ENCODE results near the gene TSR3. TPM values are rescaled to one million over a fixed set of nuclear protein-coding genes. Genes with fewer than 3 reads are reported as not detected.

TSR3 gene
- total and polyA plus RNA-seq, 4 donors: 32.1 to 88.0 (median 52.9) TPM

DNA sequence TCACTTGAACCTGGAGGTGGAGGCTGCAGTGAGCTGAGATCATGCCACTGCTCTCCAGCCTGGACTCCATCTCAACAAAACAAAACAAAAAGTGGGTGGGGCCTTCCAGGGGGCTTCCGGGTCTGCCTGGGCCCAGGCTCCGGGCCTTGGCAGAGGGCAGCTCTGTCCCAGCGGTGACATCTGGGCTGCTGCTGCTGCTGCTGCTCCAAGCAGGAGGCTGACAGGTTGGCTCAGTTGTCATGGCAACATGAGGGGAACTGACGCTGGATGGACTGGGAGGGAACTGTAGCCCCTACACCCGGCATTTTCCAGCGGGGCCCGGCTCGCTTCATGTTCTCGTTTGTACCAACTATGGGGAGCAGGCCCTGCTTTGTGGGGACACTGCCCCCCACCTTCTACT is 14.2 kb downstream of the TSR3 start:
- DNase-seq (no peak), ATAC-seq (ENCODE audit: low FRiP score) (no peak)
- Histone ChIP-seq H3K27me3 (ENCODE audit: control insufficient read depth in 1 of 2, insufficient read depth in 2 of 2, low read length in 1 of 2) (no peaks in the 10 kb centered on the region), H3K4me3 (ENCODE audit: low read length in 2 of 2) (no peak overlapping the region), H3K9me3 (ENCODE audit: control insufficient read depth, low read length) (no peaks in the 10 kb centered on the region), H3K36me3 (ENCODE audit: control insufficient read depth in 1 of 2, insufficient read depth in 2 of 2, low read length in 1 of 2) (no peaks in the 10 kb centered on the region), H3K27ac (ENCODE audit: low read depth in 1 of 2, low read length in 2 of 2) (no peak overlapping the region), H3K4me1 (ENCODE audit: control insufficient read depth in 1 of 2, insufficient read depth in 2 of 2, low read length in 2 of 2) (no peaks in the 10 kb centered on the region)
- 38 to 44% methylated on average over 9 of the region's 9 CpGs for WGBS, 2 donors
- intact Hi-C loops (cut with DNase I): no loop called here

DNA sequence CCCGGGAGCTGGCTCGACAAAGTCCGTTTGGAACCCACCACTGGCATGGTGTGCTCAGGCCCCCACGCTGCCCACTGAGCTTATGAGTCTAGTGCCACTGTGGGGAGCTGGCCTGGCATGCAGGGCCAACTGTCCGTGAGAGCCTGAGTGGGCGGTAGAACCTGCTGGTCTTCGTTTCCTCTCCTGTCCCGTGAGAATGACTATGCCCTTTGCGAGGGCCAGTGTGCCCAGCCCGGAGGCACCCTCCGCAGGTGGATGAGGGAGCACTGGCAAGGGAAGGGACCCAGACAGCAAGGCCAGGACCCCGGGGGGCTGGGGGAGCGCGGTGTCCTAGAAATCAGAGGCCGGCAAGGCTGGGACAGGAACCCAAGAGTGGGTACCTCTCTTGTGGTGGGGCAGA is 15.1 kb downstream of the TSR3 start:
- no peak overlapping the region for H3K4me3 ChIP-seq (ENCODE audit: low read length in 2 of 2)
- no peaks in the 10 kb centered on the region for H3K27me3 ChIP-seq (ENCODE audit: control insufficient read depth in 1 of 2, insufficient read depth in 2 of 2, low read length in 1 of 2)
- no peak for DNase-seq
- H3K4me1 ChIP-seq (ENCODE audit: control insufficient read depth in 1 of 2, insufficient read depth in 2 of 2, low read length in 2 of 2): no peaks in the 10 kb centered on the region
- no peaks in the 10 kb centered on the region for H3K36me3 ChIP-seq (ENCODE audit: control insufficient read depth in 1 of 2, insufficient read depth in 2 of 2, low read length in 1 of 2)
- 63 to 66% methylated on average over 15 of the region's 15 CpGs for WGBS, 2 donors
- H3K27ac ChIP-seq (ENCODE audit: low read depth in 1 of 2, low read length in 2 of 2): no peak overlapping the region
- H3K9me3 ChIP-seq (ENCODE audit: control insufficient read depth, low read length): no peaks in the 10 kb centered on the region
- ATAC-seq (ENCODE audit: low FRiP score): no peak
- intact Hi-C loops (cut with DNase I): no loop called here

DNA sequence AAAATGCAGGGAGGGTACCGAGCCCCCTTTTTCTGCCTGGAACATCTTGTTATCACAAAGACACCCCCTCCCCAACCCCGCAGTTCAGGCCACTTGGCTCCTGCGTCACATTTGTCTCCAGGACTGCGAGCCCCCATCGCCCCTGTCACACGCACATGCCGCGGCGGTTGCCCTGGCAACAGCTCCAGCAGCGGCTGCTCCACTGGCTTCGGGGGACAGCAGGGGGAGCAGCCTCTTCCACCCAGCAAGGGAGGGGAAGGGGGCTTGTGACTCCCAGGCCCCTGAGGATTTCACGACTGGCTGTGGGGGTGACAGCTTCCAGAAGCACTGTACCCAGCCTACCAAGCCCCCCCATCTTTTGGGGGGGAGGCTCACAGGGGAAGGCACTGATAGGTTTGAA is 15.7 kb downstream of the TSR3 start:
- ATAC-seq (ENCODE audit: low FRiP score): no peak
- Histone ChIP-seq H3K27ac (ENCODE audit: low read depth in 1 of 2, low read length in 2 of 2) (no peak overlapping the region), H3K36me3 (ENCODE audit: control insufficient read depth in 1 of 2, insufficient read depth in 2 of 2, low read length in 1 of 2) (no peaks in the 10 kb centered on the region), H3K4me1 (ENCODE audit: control insufficient read depth in 1 of 2, insufficient read depth in 2 of 2, low read length in 2 of 2) (no peaks in the 10 kb centered on the region), H3K4me3 (ENCODE audit: low read length in 2 of 2) (no peak overlapping the region), H3K9me3 (ENCODE audit: control insufficient read depth, low read length) (no peaks in the 10 kb centered on the region), H3K27me3 (ENCODE audit: control insufficient read depth in 1 of 2, insufficient read depth in 2 of 2, low read length in 1 of 2) (no peaks in the 10 kb centered on the region)
- no peak for DNase-seq
- WGBS, 2 donors: 6% methylated on average over 12 of the region's 12 CpGs
- intact Hi-C loops (cut with DNase I): no loop called here

DNA sequence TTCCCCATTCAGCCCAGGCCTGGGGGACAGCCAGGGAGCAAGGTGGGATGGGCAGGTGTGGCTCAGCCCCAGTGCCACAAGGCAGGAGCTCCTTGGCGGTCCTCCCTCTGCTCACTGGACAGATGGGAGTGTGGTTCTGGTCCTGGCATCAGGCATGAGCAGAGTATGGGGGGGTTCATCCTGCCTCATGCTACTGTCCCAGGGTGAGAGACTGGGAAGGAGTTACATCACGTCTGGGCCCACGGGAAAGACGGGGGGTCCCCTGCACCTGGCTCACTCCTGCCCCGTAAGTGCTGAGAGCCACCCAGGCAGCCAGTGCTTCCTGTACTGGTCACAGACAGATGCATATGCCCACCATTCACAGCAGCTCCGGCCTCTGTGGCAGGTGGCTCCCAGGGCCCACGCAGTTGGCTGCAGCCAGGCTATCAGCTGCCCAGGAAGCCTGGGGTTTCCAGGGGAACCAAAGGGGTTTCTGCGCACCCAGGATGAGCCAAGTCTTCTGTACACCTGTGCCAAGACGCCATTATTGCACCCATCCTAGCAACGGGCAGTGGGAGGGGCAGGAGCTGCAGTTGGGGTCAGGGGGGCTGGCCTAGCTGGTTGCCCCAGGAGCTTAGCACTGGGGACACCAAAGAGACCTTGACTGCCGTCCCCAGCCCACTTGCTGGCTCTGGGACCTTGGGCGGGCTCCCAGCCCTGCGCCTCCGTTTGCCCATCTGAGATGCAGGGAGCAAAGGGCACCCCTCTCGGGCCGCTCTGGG is 16.3 kb downstream of the TSR3 start:
- no peak overlapping the region for H3K27ac ChIP-seq (ENCODE audit: low read depth in 1 of 2, low read length in 2 of 2)
- WGBS, 2 donors: 42 to 48% methylated on average over 16 of the region's 16 CpGs
- DNase-seq: no peak
- H3K4me3 ChIP-seq (ENCODE audit: low read length in 2 of 2): no peak overlapping the region
- H3K4me1 ChIP-seq (ENCODE audit: control insufficient read depth in 1 of 2, insufficient read depth in 2 of 2, low read length in 2 of 2): no peaks in the 10 kb centered on the region
- no peak for ATAC-seq (ENCODE audit: low FRiP score)
- intact Hi-C loops (cut with DNase I): no loop called here
- H3K9me3 ChIP-seq (ENCODE audit: control insufficient read depth, low read length): peaks cover 2% of the 10 kb centered on the region
- no peaks in the 10 kb centered on the region for H3K27me3 ChIP-seq (ENCODE audit: control insufficient read depth in 1 of 2, insufficient read depth in 2 of 2, low read length in 1 of 2)
- no peaks in the 10 kb centered on the region for H3K36me3 ChIP-seq (ENCODE audit: control insufficient read depth in 1 of 2, insufficient read depth in 2 of 2, low read length in 1 of 2)

DNA sequence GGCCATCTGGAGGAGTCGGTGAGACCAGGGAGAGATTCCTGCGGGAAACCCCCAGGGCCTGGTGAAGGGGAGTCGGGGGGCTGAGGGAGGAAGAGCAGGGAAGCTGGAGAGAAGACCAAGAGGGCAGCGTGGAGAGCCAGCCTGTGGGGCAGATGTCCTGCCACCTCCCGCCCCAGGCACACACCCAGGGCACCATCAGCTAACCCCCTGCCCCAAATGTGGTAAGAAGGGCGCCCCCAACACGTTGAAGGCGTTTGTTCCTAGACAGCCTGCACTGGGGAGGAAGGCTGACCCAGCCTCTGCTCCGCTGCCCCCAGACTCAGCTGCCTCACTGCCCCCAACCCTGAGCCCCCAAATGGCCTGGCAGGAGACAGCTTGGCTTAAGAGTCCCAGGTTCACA is 16.9 kb downstream of the TSR3 start:
- H3K27me3 ChIP-seq (ENCODE audit: control insufficient read depth in 1 of 2, insufficient read depth in 2 of 2, low read length in 1 of 2): no peaks in the 10 kb centered on the region
- intact Hi-C loops (cut with DNase I): no loop called here
- WGBS, 2 donors: 34 to 35% methylated on average over 9 of the region's 9 CpGs

DNA sequence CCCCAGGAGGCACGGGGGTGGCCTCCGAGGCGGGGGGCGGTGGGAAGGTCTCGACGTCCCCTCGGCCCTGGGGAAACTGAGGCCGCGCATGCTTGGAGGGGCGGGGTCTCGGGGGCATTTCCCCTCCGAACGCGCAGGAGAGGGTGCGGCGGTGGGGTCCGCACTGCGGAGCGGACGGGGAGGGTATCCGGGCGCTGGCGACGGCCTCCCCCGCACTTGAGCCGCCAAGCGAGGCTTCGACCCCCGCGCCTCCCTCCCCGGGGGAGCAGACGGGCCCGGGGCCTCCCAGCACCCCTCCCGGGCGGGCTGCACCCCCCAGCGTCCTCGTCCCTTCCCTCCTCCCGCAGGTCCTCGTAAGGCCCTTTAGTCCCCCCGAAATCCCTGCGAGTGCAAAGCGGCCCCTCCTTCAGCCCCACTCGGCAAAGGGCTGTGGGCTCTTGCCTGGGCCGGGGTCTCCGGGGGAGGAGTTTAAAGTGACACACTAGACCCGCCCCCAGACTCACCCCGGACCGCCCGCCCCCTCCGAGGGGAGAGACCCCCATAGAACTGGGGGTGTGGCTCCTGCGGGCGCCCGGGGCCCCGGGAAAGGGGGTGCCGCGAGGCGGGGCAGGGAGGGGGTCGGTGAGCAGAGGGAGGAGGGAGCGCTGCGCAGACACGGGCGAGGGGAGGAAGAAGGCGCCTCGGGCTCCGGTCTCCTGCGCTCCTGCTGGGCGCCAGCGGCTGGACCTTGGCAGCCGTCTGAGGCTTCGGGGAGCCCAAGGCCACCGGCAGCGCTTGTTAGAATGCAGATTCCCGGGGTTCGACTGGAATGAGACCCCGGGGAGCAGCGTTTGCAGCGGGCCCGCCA is 17.6 kb downstream of the TSR3 start:
- intact Hi-C loops (cut with DNase I): no loop called here
- 2% methylated on average over 52 to 78 of the region's 78 CpGs for WGBS, 2 donors
- no peak overlapping the region for H3K4me3 ChIP-seq (ENCODE audit: low read length in 2 of 2)
- ATAC-seq (ENCODE audit: low FRiP score): no peak
- H3K36me3 ChIP-seq (ENCODE audit: control insufficient read depth in 1 of 2, insufficient read depth in 2 of 2, low read length in 1 of 2): no peaks in the 10 kb centered on the region
- no peaks in the 10 kb centered on the region for H3K27me3 ChIP-seq (ENCODE audit: control insufficient read depth in 1 of 2, insufficient read depth in 2 of 2, low read length in 1 of 2)
- no peak overlapping the region for H3K27ac ChIP-seq (ENCODE audit: low read depth in 1 of 2, low read length in 2 of 2)
- H3K9me3 ChIP-seq (ENCODE audit: control insufficient read depth, low read length): peaks cover 2% of the 10 kb centered on the region
- no peaks in the 10 kb centered on the region for H3K4me1 ChIP-seq (ENCODE audit: control insufficient read depth in 1 of 2, insufficient read depth in 2 of 2, low read length in 2 of 2)
- DNase-seq: no peak

More for the DNA sequence above, 16.9 kb downstream of the TSR3 start:
- no peak overlapping the region for H3K4me3 ChIP-seq (ENCODE audit: low read length in 2 of 2)
- no peaks in the 10 kb centered on the region for H3K4me1 ChIP-seq (ENCODE audit: control insufficient read depth in 1 of 2, insufficient read depth in 2 of 2, low read length in 2 of 2)
- H3K9me3 ChIP-seq (ENCODE audit: control insufficient read depth, low read length): peaks cover 2% of the 10 kb centered on the region
- ATAC-seq (ENCODE audit: low FRiP score) (no peak), DNase-seq (no peak)
- H3K27ac ChIP-seq (ENCODE audit: low read depth in 1 of 2, low read length in 2 of 2): no peak overlapping the region
- no peaks in the 10 kb centered on the region for H3K36me3 ChIP-seq (ENCODE audit: control insufficient read depth in 1 of 2, insufficient read depth in 2 of 2, low read length in 1 of 2)

DNA sequence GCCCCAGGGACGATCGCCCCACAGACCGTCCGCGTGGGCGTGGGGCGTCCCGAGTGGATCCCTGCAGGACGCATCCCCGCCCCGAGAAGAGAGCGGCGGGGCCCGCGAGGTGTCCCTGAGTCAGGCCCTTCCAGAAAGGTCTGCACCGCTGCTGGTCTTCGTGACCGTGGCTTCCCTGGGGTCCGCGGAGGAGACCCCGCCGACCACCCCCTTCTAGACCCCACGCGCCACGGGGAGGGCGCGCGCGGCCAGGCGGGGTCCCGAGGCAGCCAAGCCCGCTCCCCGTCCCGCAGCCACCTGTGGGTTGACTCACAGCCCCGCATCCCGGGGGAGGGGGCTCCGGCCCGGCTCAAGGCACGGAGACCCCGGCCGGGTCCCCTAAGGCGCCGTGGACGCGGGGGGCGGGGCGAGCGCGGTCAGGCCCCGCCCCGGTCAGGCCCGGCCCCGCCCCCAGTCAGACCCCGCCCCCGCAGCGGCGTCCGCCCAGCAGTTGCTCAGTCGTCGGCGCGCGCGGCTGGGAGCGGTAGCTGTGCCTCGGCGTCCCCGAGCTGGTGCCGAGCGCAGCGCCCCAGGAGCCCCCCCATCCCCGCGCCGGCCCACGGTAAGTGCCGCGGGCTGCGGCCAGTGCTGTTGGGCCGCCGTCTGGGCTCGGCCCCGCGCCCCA is 18.4 kb downstream of the TSR3 start, which contains the start of gene BAIAP3:
TSS of gene BAIAP3 (plus strand) at position 497 of the 664 bp plus-strand sequence. CDS start 4,905 bp downstream, outside the sequence.
- 3 to 4% methylated on average over 43 to 83 of the region's 83 CpGs for WGBS, 2 donors
- DNase-seq (peak in 1 of 2 donors; percentile 88), ATAC-seq (ENCODE audit: low FRiP score) (no peak)
- intact Hi-C loops (cut with DNase I): no loop called here
- no peak within 1 kb of the TSS for H3K4me3 ChIP-seq (ENCODE audit: low read length in 2 of 2)
- no peaks in the 10 kb centered on the region for H3K27me3 ChIP-seq (ENCODE audit: control insufficient read depth in 1 of 2, insufficient read depth in 2 of 2, low read length in 1 of 2)
- no peaks in the 10 kb centered on the region for H3K36me3 ChIP-seq (ENCODE audit: control insufficient read depth in 1 of 2, insufficient read depth in 2 of 2, low read length in 1 of 2)
- H3K27ac ChIP-seq (ENCODE audit: low read depth in 1 of 2, low read length in 2 of 2): no peak within 1 kb of the TSS
- peaks cover 2% of the 10 kb centered on the region for H3K9me3 ChIP-seq (ENCODE audit: control insufficient read depth, low read length)
- H3K4me1 ChIP-seq (ENCODE audit: control insufficient read depth in 1 of 2, insufficient read depth in 2 of 2, low read length in 2 of 2): no peaks in the 10 kb centered on the region

DNA sequence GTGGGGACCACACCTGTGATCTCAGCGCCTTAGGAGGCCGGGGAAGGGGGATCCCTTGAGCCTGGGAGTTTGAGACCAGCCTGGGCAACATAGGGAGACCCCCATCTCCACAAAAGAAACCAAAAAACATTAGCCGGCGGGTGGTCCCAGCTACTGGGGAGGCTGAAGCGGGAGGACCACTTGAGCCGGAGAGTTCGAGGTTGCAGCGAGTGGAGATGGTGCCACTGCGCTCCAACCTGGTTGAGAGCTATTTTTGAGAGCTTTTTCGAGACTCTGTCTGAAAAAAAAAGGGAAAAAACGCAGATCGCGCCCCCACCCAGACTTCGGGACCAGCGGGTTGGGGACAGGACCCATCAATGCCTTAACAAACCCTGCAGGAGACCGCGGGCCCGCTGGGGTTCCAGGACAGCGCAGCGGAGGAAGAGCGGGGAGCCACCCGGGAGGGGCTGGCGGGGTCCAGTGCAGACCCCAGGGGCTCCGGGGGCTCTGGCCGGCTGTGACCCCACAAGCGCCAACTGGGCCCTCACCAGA is 19.0 kb downstream of the TSR3 start:
- Histone ChIP-seq H3K27me3 (ENCODE audit: control insufficient read depth in 1 of 2, insufficient read depth in 2 of 2, low read length in 1 of 2) (no peaks in the 10 kb centered on the region), H3K4me3 (ENCODE audit: low read length in 2 of 2) (no peak overlapping the region), H3K36me3 (ENCODE audit: control insufficient read depth in 1 of 2, insufficient read depth in 2 of 2, low read length in 1 of 2) (no peaks in the 10 kb centered on the region), H3K9me3 (ENCODE audit: control insufficient read depth, low read length) (peaks cover 2% of the 10 kb centered on the region), H3K4me1 (ENCODE audit: control insufficient read depth in 1 of 2, insufficient read depth in 2 of 2, low read length in 2 of 2) (no peaks in the 10 kb centered on the region), H3K27ac (ENCODE audit: low read depth in 1 of 2, low read length in 2 of 2) (no peak overlapping the region)
- intact Hi-C loops (cut with DNase I): no loop called here
- DNase-seq (no peak), ATAC-seq (ENCODE audit: low FRiP score) (no peak)
- 3 to 5% methylated on average over 24 to 26 of the region's 26 CpGs for WGBS, 2 donors
